Activated CD4-positive, CD25-positive, alpha-beta regulatory T cell treated with anti-CD3 and anti-CD28 coated beads, Interleukin-2, amount 50 U/mL, for 24 hours (primary cell): ENCODE measurements around the gene ACSBG1.

Experiments
- ATAC-seq, 2 donors: fragments of 150-1000 bp; cut with Tn5 transposase; one replicate each; pipeline ENCODE4 v1.10.0; 2021; ENCODE audit warnings: mild to moderate bottlenecking in 1 of 2, moderate library complexity in 1 of 2

The ACSBG1 gene

GRCh38 chr15:78129077-78129750, 105.2 kb downstream of the ACSBG1 start:
- ATAC-seq = no peak

DNA sequence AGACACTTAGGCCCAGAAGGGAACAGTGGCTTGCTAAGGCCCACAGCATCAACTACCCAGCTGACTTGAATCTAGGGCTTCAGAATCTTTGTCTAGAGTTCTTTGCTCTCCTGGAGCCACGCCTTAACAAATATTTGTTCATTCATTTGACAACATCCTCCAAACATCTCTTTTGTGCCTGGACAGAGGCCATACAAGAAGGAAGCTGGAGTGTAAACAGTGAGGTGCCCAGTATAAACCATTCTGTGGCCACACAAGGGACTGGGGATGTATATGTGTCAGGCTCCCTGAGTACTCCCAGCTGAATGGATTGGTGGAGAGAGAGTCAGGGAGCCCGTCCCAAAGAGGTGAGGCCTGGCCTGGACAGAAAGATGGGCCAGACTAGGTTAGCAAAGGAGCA, 106.5 kb downstream of the ACSBG1 start:
- no peak for ATAC-seq

DNA sequence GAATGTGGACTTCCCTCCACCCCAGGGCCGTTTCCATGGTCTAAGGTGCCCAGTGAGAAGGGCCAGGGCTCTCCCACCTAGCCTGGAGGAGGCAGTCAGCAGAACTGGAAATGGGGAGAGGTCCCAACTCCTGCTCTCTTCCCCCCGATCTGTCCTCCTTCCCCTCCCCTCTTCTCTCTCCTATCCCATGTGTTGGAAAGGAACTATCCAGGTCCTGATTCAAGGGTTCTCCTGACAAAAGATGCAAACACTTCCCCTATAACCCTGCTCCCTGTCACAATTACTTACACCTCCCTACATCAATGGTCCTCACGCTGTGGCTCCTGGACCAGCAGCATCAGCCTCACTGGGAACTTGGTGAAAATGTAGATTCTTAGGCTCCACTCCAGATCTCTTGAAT, 109.1 kb downstream of the ACSBG1 start:
- ATAC-seq = no peak

GRCh38 chr15:78120523-78120922, 113.8 kb downstream of the ACSBG1 start:
- no peak for ATAC-seq
